ENCODE measurements around the gene TTC32. TPM values are rescaled to one million over a fixed set of nuclear protein-coding genes. Genes with fewer than 3 reads are reported as not detected.

TTC32 gene
- total RNA-seq, 2 experiments from 2014 or later = 14.2 to 17.3 TPM

DNA sequence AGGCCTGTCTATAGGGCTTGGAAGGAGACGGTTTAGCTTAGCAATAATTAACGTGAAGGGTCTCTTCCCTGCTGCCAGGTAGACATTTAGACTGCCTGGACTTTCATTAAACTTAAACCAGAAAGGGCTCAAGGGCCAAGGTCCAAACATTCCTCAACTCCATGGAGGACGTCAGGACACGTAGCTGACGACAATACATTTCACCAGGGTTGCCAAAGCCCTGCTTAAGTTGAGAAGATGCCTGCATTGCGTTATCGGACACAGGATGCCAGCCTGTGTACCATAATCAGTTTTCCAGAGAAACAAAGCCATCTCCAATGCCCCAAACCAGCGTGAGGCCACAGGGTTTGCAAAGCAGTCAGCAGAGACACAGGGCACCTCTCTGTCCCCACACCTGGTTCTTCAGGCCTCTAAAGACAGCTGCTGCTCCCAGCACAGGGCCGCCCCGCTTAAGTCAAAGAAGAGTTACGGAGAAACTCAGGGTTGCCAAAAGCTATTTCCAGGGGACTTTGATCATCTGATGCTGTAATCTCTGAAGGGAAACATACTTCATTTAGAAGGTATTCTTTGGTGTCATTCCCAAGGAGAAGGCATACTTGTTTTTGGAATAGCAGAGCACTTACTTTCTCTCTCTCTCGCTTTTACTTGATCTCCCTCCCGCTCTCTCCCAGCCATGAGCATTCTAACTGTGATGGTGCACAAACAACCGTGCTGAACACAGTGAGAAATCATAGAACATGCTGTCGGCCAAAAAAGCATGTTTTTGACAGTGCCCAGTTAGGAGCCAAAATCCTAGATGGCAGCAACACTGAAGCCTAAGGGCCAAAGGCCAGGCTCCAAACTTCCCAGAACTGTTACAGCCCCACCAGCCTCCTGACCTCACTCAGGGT is 46.0 kb downstream of the TTC32 start:
- CTCF ChIA-PET = no interaction called here
- POLR2A ChIA-PET = no interaction called here

GRCh38 chr2:19854596-19855541 is 46.9 kb downstream of the TTC32 start:
- ChIA-PET POLR2A (no interaction called here), CTCF (interaction anchor here (1.0 kb wide), 1 partner anchor 12 kb away, joined by 3 read pairs; no protein-coding TSS in a partner anchor)
- intact Hi-C loops (cut with micrococcal nuclease) = no loop called here
- peaks cover 5% of the 10 kb centered on the region for H3K27me3 Mint-ChIP-seq
- no peaks in the 10 kb centered on the region for H3K9me3 Mint-ChIP-seq
- no peak overlapping the region for H3K4me3 Mint-ChIP-seq
- H3K27ac Mint-ChIP-seq = no peak overlapping the region
- no peak for DNase-seq
- H3K36me3 Mint-ChIP-seq = no peaks in the 10 kb centered on the region
- no peaks in the 10 kb centered on the region for H3K4me1 Mint-ChIP-seq (ENCODE audit: low read depth)

More for the DNA sequence above, 46.0 kb downstream of the TTC32 start:
- DNase-seq = no peak
- Mint-ChIP-seq H3K4me3 (no peak overlapping the region), H3K4me1 (ENCODE audit: low read depth) (no peaks in the 10 kb centered on the region), H3K36me3 (no peaks in the 10 kb centered on the region), H3K27ac (no peak overlapping the region), H3K27me3 (peaks cover 5% of the 10 kb centered on the region), H3K9me3 (no peaks in the 10 kb centered on the region)
- intact Hi-C loops (cut with micrococcal nuclease) = no loop called here

GRCh38 chr2:19851116-19851695 is 50.6 kb downstream of the TTC32 start:
- intact Hi-C loops (cut with micrococcal nuclease) = no loop called here
- no peaks in the 10 kb centered on the region for H3K36me3 Mint-ChIP-seq
- H3K27me3 Mint-ChIP-seq = peaks cover 6% of the 10 kb centered on the region
- no peak overlapping the region for H3K27ac Mint-ChIP-seq
- ChIA-PET POLR2A (no interaction called here), CTCF (no interaction called here)
- H3K9me3 Mint-ChIP-seq = peaks cover 3% of the 10 kb centered on the region
- H3K4me1 Mint-ChIP-seq (ENCODE audit: low read depth) = no peaks in the 10 kb centered on the region
- no peak for DNase-seq
- no peak overlapping the region for H3K4me3 Mint-ChIP-seq

- no peak overlapping the region for H3K4me3 Mint-ChIP-seq
- no peak overlapping the region for H3K27ac Mint-ChIP-seq
- H3K27me3 Mint-ChIP-seq = peaks cover 8% of the 10 kb centered on the region
- CTCF ChIA-PET = no interaction called here
- POLR2A ChIA-PET = no interaction called here
- no peak for DNase-seq
- H3K9me3 Mint-ChIP-seq = peaks cover 3% of the 10 kb centered on the region
- intact Hi-C loops (cut with micrococcal nuclease) = no loop called here
- no peaks in the 10 kb centered on the region for H3K36me3 Mint-ChIP-seq
- no peaks in the 10 kb centered on the region for H3K4me1 Mint-ChIP-seq (ENCODE audit: low read depth)
These were observed 51.4 kb downstream of the TTC32 start for GRCh38 chr2:19850056-19851050.

- no peak for DNase-seq
- H3K4me3 Mint-ChIP-seq = no peak overlapping the region
- CTCF ChIA-PET = no interaction called here
- H3K27ac Mint-ChIP-seq = no peak overlapping the region
- peaks cover 3% of the 10 kb centered on the region for H3K9me3 Mint-ChIP-seq
- no peaks in the 10 kb centered on the region for H3K36me3 Mint-ChIP-seq
- intact Hi-C loops (cut with micrococcal nuclease) = no loop called here
- no peaks in the 10 kb centered on the region for H3K4me1 Mint-ChIP-seq (ENCODE audit: low read depth)
- POLR2A ChIA-PET = no interaction called here
- H3K27me3 Mint-ChIP-seq = peaks cover 11% of the 10 kb centered on the region
These were observed 52.8 kb downstream of the TTC32 start for GRCh38 chr2:19848952-19849351.

DNA sequence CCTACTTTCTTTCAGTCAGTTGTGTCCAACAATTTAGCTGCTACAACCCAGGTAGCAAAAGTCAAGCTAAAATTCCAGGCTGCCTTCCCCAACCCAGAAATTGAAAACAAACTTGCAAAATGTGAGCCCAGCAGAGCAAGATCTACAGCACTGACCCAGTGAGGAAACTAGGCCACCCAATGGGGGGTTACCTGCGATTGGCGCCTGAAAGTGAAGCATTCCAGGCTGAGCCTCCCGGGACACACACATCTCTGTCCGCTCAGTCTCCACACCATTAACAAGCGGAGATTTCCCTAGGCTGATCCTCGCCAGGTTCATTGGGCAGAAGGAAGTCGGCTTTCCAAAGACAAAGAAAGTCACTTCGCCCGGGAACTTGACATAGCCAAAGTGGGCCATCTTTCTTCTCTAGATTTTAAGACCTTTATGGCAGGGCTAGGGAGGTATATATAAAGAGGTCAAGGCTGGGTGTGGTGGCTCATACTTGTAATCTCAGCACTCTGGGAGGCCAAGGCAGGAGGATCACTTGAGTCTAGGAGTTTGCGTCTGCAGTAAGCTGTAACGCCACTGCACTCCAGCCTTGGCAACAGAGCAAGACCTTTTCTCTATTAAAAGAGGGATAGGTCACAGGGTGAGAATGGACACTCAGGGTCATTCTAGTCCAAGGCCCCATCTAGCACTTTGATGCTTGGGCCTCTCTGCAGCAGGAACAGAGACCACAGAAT is 53.6 kb downstream of the TTC32 start:
- Mint-ChIP-seq H3K27me3 (peaks cover 15% of the 10 kb centered on the region), H3K27ac (no peak overlapping the region), H3K9me3 (peaks cover 3% of the 10 kb centered on the region), H3K4me3 (no peak overlapping the region), H3K36me3 (no peaks in the 10 kb centered on the region), H3K4me1 (ENCODE audit: low read depth) (no peaks in the 10 kb centered on the region)
- no peak for DNase-seq
- CTCF ChIA-PET = no interaction called here
- intact Hi-C loops (cut with micrococcal nuclease) = no loop called here
- POLR2A ChIA-PET = no interaction called here

DNA sequence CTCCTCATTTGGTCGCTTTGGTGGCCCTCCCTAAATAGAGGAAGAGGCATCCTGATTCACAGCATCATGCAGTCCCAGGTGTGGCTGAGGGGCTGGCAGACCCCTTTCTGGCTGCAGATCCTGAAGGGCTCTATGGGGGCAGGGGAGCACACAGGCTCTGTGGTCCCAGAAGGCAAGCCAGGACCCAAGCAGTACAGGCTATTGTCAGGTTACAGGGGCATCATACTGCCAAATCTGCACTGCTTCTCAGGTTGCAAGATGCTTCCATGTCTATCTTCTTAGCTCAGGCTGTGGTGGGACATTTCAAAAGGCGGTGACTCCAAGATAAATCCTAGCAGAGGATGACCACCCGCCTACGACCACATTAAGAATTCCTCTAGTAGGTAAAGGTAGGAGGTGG is 54.3 kb downstream of the TTC32 start:
- intact Hi-C loops (cut with micrococcal nuclease) = no loop called here
- no peak overlapping the region for H3K27ac Mint-ChIP-seq
- ChIA-PET CTCF (no interaction called here), POLR2A (no interaction called here)
- H3K9me3 Mint-ChIP-seq = peaks cover 3% of the 10 kb centered on the region
- H3K4me3 Mint-ChIP-seq = no peak overlapping the region
- peaks cover 15% of the 10 kb centered on the region for H3K27me3 Mint-ChIP-seq
- H3K4me1 Mint-ChIP-seq (ENCODE audit: low read depth) = no peaks in the 10 kb centered on the region
- no peak for DNase-seq
- no peaks in the 10 kb centered on the region for H3K36me3 Mint-ChIP-seq

Other genes starting within 250 kb of the TTC32 start
- gene WDR35, start 88.1 kb upstream of the TTC32 start, total RNA-seq = 1 to 10 TPM; 6.0 to 7.1 TPM
- gene MATN3, start 110.7 kb upstream of the TTC32 start, total RNA-seq = not detected
- gene LAPTM4A, start 149.6 kb upstream of the TTC32 start, total RNA-seq = 10 to 100 TPM; 26.7 to 29.0 TPM

Measured in activated CD4-positive, alpha-beta memory T cell treated with anti-CD3 and anti-CD28 coated beads for 36 hours (primary cell).